GM12872 (cell line): ENCODE measurements around the gene UBQLN4.

Experiments
- CTCF ChIP-seq: IDR thresholded peaks from 3 replicates; pipeline ENCODE4 v1.5.1; 2011; ENCODE audit warnings: low read depth, mild to moderate bottlenecking, low read length, moderate library complexity; ENCODE audit not compliant: insufficient read depth

UBQLN4 gene

GRCh38 chr1:156079762-156080161 lies 26.2 kb upstream of the UBQLN4 start:
- TF ChIP-seq CTCF, result no peak

- TF ChIP-seq CTCF, result no peak
Observed at GRCh38 chr1:156078728-156079127, 25.1 kb upstream of the UBQLN4 start.

GRCh38 chr1:156077430-156077760 lies 23.8 kb upstream of the UBQLN4 start:
- TF ChIP-seq CTCF, result no peak

GRCh38 chr1:156076609-156077429 lies 23.2 kb upstream of the UBQLN4 start:
- TF ChIP-seq CTCF, result no peak

GRCh38 chr1:156075775-156076204 lies 22.2 kb upstream of the UBQLN4 start:
- no peak for TF ChIP-seq CTCF

- TF ChIP-seq CTCF, result no peak
Observed at GRCh38 chr1:156075162-156075561, 21.6 kb upstream of the UBQLN4 start.

GRCh38 chr1:156074661-156075060 lies 21.1 kb upstream of the UBQLN4 start:
- no peak for TF ChIP-seq CTCF
